Measurements from ENCODE around the gene TUBA3E. TPM values are rescaled to one million over a fixed set of nuclear protein-coding genes. Genes with fewer than 3 reads are reported as not detected.
"Not testable (repeated sequence)": the region's sequence is repeated elsewhere in the genome, so short reads cannot be mapped to it uniquely, and the experiment has no call there.

The TUBA3E gene
- total RNA-seq, 1 donor from 2014 or later: not detected

- not testable (repeated sequence) for DNase-seq (ENCODE audit: low spot score); H3K36me3 Mint-ChIP-seq (ENCODE audit: low read depth); H3K9me3 Mint-ChIP-seq (ENCODE audit: low read depth); H3K27ac Mint-ChIP-seq (ENCODE audit: unreplicated experiment); H3K4me3 Mint-ChIP-seq (ENCODE audit: unreplicated experiment); H3K4me1 Mint-ChIP-seq (ENCODE audit: low read depth); H3K27me3 Mint-ChIP-seq (ENCODE audit: low read depth)
These were observed 2.2 kb downstream of the TUBA3E start for GRCh38 chr2:130196052-130196451.

DNA sequence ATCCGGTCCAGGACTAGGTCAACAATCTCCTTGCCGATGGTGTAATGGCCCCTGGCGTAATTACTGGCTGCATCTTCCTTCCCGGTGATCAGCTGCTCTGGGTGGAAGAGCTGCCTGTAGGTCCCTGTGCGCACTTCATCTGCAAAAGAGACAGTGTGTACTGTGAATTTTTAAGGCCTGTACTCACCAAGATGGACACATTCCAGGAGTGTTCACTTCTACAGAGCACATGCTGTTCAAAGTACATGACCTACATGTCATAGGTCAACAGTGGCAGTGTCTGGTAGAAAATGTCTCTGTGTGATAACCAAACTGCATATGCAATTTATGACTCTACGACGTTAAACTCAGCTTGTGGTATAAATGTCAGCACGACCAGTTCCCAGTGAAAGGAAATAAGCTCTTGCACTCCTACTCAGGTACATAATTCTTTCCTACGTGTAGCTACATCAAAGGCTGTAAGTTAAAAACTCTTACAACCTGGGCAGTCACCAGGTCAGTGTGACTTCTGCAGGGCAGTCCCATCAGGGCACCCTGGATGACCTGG, 3.1 kb downstream of the TUBA3E start:
- DNase-seq (ENCODE audit: low spot score); H3K27me3 Mint-ChIP-seq (ENCODE audit: low read depth); H3K9me3 Mint-ChIP-seq (ENCODE audit: low read depth); H3K36me3 Mint-ChIP-seq (ENCODE audit: low read depth); H3K4me1 Mint-ChIP-seq (ENCODE audit: low read depth); H3K27ac Mint-ChIP-seq (ENCODE audit: unreplicated experiment); H3K4me3 Mint-ChIP-seq (ENCODE audit: unreplicated experiment): not testable (repeated sequence)

DNA sequence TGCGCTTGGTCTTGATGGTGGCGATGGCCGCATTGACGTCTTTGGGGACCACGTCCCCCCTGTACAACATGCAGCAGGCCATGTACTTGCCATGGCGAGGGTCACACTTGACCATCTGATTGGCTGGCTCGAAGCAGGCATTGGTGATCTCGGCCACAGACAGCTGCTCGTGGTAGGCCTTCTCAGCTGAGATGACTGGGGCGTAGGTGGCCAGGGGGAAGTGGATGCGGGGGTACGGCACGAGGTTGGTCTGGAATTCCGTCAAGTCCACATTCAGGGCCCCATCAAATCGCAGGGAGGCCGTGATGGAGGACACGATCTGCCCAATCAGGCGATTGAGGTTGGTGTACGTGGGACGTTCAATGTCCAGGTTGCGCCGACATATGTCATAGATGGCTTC, 4.4 kb downstream of the TUBA3E start:
- not testable (repeated sequence) for H3K9me3 Mint-ChIP-seq (ENCODE audit: low read depth); H3K27me3 Mint-ChIP-seq (ENCODE audit: low read depth); DNase-seq (ENCODE audit: low spot score); H3K4me3 Mint-ChIP-seq (ENCODE audit: unreplicated experiment); H3K36me3 Mint-ChIP-seq (ENCODE audit: low read depth); H3K27ac Mint-ChIP-seq (ENCODE audit: unreplicated experiment); H3K4me1 Mint-ChIP-seq (ENCODE audit: low read depth)

- H3K36me3 Mint-ChIP-seq (ENCODE audit: low read depth); H3K27me3 Mint-ChIP-seq (ENCODE audit: low read depth); H3K4me1 Mint-ChIP-seq (ENCODE audit: low read depth); H3K9me3 Mint-ChIP-seq (ENCODE audit: low read depth); H3K4me3 Mint-ChIP-seq (ENCODE audit: unreplicated experiment); H3K27ac Mint-ChIP-seq (ENCODE audit: unreplicated experiment); DNase-seq (ENCODE audit: low spot score): not testable (repeated sequence)
These were observed 5.8 kb downstream of the TUBA3E start for GRCh38 chr2:130192451-130192850.

DNA sequence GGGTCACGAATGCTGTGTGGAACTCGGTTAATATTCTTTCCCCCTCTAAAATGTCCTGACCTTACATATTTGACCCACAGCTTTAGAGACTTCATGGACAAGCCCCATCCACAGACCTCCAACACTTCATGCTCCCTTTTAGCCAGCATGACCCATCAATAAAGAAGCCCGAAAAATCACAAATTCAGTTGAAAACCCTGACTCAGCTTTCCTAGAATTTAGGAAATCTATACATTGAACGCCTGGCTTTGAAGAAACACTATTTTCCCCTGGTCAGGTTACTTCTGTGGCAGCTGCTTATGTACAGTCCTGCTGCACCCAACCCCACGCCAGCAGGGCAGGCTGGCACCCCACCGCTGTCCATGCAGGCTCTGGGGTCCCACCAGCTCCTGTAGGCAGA, 6.9 kb downstream of the TUBA3E start:
- not testable (repeated sequence) for H3K27ac Mint-ChIP-seq (ENCODE audit: unreplicated experiment); H3K9me3 Mint-ChIP-seq (ENCODE audit: low read depth); H3K36me3 Mint-ChIP-seq (ENCODE audit: low read depth); H3K27me3 Mint-ChIP-seq (ENCODE audit: low read depth); H3K4me3 Mint-ChIP-seq (ENCODE audit: unreplicated experiment); DNase-seq (ENCODE audit: low spot score); H3K4me1 Mint-ChIP-seq (ENCODE audit: low read depth)

DNA sequence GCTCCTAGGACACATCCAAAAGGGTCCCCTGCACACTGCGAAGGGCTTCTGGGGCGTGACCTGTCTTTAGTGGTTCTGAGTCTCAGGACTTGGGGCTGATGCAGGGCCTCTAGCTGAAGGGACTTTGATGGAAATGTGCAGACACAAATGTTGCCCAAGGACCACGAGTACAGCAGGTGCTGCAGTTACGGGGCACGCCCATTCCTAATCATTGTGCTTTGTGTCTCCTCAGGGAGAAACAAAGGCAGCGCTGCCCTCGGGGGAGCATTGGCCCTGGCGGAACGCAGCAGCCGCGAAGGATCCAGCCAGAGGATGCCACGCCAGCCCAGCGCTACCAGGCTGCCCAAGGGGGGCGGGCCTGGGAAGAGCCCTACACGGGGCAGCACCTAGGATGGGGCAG, 8.0 kb downstream of the TUBA3E start:
- H3K27me3 Mint-ChIP-seq (ENCODE audit: low read depth): no peaks in the 10 kb centered on the region
- TF ChIP-seq CTCF (IDR thresholded peaks at IDR 0.05): no peak
- H3K4me3 Mint-ChIP-seq (ENCODE audit: unreplicated experiment): no peak overlapping the region
- peaks cover 5% of the 10 kb centered on the region for H3K4me1 Mint-ChIP-seq (ENCODE audit: low read depth)
- H3K9me3 Mint-ChIP-seq (ENCODE audit: low read depth): no peaks in the 10 kb centered on the region
- no peak overlapping the region for H3K27ac Mint-ChIP-seq (ENCODE audit: unreplicated experiment)
- peaks cover 4% of the 10 kb centered on the region for H3K36me3 Mint-ChIP-seq (ENCODE audit: low read depth)
- no peak for DNase-seq (ENCODE audit: low spot score)

GRCh38 chr2:130188958-130189357, 9.3 kb downstream of the TUBA3E start:
- H3K27ac Mint-ChIP-seq (ENCODE audit: unreplicated experiment); H3K4me1 Mint-ChIP-seq (ENCODE audit: low read depth); H3K27me3 Mint-ChIP-seq (ENCODE audit: low read depth): not testable (repeated sequence)

GRCh38 chr2:130187859-130188792, 10.1 kb downstream of the TUBA3E start:
- not testable (repeated sequence) for H3K4me3 Mint-ChIP-seq (ENCODE audit: unreplicated experiment)

More at GRCh38 chr2:130188958-130189357, 9.3 kb downstream of the TUBA3E start:
- not testable (repeated sequence) for DNase-seq (ENCODE audit: low spot score); H3K9me3 Mint-ChIP-seq (ENCODE audit: low read depth); H3K4me3 Mint-ChIP-seq (ENCODE audit: unreplicated experiment); H3K36me3 Mint-ChIP-seq (ENCODE audit: low read depth)

More at GRCh38 chr2:130187859-130188792, 10.1 kb downstream of the TUBA3E start:
- H3K36me3 Mint-ChIP-seq (ENCODE audit: low read depth); H3K27me3 Mint-ChIP-seq (ENCODE audit: low read depth); H3K9me3 Mint-ChIP-seq (ENCODE audit: low read depth); DNase-seq (ENCODE audit: low spot score); H3K27ac Mint-ChIP-seq (ENCODE audit: unreplicated experiment): not testable (repeated sequence)
- peaks cover 14% of the 10 kb centered on the region for H3K4me1 Mint-ChIP-seq (ENCODE audit: low read depth)
